ENCODE data around the gene RGS6.

GRCh38 chr14:72027061-72027460, 94.8 kb downstream of the RGS6 start:
- no peak for TF ChIP-seq POLR2A (IDR thresholded peaks at IDR 0.05; ENCODE audit: low read depth, low read length)
- TF ChIP-seq POU2F2 (IDR thresholded peaks at IDR 0.05; ENCODE audit: low read depth, low read length): no peak
- no peak for TF ChIP-seq POLR2AphosphoS5 (IDR thresholded peaks at IDR 0.05; ENCODE audit: low read depth, low read length)
- TF ChIP-seq SPI1 (IDR thresholded peaks at IDR 0.05; ENCODE audit: low read depth, low read length): no peak
- TF ChIP-seq PAX5 (IDR thresholded peaks at IDR 0.05; ENCODE audit: insufficient read depth, low read length, severe bottlenecking): no peak
